ENCODE data around the gene LIPC. TPM values are rescaled to one million over a fixed set of nuclear protein-coding genes. Genes with fewer than 3 reads are reported as not detected.
A peak's percentile ranks its signal among the peaks of the same experiment; 100 is the strongest.

The LIPC gene
- total RNA-seq, 4 donors from 2014 or later = 0.81 to 4.6 (median 1.8) TPM

DNA sequence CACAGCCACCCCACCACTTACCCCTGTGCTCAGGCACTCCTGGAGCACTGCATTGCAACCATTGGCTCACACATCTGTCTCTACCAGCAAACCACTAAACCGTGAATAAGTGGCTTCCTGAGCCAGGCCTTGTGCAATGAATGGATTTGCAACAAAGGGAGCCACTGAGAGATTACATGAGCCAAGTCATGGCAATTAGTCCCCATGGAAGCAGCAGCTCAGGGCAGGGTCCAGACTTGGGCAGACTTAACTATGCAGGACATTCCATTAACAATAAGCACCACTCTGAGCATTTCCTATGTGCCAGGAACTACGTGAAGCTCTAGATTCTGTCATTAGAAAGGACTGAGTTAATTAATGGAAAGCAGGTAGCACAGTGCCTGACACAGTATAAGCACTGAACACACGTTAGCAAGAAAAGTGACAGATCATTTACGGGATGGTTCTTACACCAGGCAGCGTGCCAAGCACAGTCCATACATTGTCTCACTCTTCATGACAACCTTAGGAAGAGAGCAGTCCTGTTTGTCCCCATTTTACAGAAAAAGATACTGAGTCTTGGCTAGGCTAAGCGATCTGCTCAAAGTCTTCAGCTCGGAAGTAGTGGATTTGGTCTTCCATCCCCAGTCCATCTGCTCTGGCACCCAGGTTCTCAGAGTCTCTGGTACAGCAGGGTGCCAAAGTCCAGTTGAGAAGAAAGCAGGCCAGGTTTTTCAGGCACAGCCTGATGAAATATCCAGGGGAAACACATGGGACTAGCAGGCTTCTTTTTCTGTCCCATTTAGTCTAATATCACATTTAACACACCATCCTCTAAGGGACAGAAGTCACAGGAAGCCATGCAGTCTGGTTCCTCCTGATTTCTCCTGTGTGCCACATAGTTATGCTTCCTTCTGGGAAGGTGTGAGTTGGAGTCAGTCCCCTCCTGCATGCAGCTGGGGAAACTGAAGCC lies 44.1 kb downstream of the LIPC start:
- Histone ChIP-seq H3K27ac (peak overlapping the region; percentile 72 to 83 (median 82)), H3K9me3 (no peaks in the 10 kb centered on the region), H3K4me3 (replicated peaks in 1 of 3) (no peak overlapping the region), H3K36me3 (no peaks in the 10 kb centered on the region), H3K27me3 (no peaks in the 10 kb centered on the region), H3K4me1 (peaks cover 53 to 55% of the 10 kb centered on the region in 2 donors)
- intact Hi-C loops (cut with DNase I) = loop anchor here (10.0 kb wide), 1 partner anchor 49 kb away; no protein-coding TSS in a partner anchor
- 53 to 54% methylated on average over 7 of the region's 7 CpGs for WGBS, 2 donors
- DNase-seq = peak; percentile 88 to 91
- TF ChIP-seq CTCF (IDR thresholded peaks at IDR 0.05) (no peak), POLR2A (IDR thresholded peaks at IDR 0.05) (peak in 1 of 2 donors; percentile 19)

- WGBS, 2 donors = 50 to 64% methylated on average over 10 of the region's 10 CpGs
- Histone ChIP-seq H3K27me3 (no peaks in the 10 kb centered on the region), H3K27ac (peak overlapping the region; percentile 9 to 83 (median 82)), H3K9me3 (no peaks in the 10 kb centered on the region), H3K4me1 (peaks cover 53 to 55% of the 10 kb centered on the region in 2 donors), H3K36me3 (no peaks in the 10 kb centered on the region), H3K4me3 (replicated peaks in 1 of 3) (no peak overlapping the region)
- intact Hi-C loops (cut with DNase I) = loop anchor here (10.0 kb wide), 1 partner anchor 48 kb away; no protein-coding TSS in a partner anchor
- TF ChIP-seq POLR2A (IDR thresholded peaks at IDR 0.05) = no peak
- TF ChIP-seq CTCF (IDR thresholded peaks at IDR 0.05) = no peak
- no peak for DNase-seq
These were observed 44.9 kb downstream of the LIPC start for GRCh38 chr15:58476525-58477162.

DNA sequence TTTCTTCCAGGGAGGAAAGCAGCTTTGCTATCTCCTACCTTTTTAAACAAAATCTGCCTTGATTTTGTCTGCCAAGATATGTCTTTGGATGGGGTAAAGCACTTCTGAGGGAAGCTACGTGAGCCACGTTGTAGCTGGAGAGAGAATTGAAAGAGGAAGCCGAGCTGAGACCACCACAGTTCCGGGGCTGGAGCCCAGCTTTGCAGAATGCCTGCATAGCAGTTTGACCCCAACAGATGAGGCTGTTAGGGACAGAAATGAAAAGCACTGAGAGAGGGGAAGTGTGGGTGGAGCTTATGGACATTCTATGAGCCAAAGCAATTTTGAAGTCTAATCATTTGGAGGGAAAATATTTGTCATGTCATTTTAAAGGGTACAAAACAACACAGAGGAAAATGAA lies 45.4 kb downstream of the LIPC start:
- TF ChIP-seq POLR2A (IDR thresholded peaks at IDR 0.05) (no peak), CTCF (IDR thresholded peaks at IDR 0.05) (no peak)
- H3K4me1 ChIP-seq = peaks cover 53 to 55% of the 10 kb centered on the region in 2 donors
- H3K4me3 ChIP-seq (replicated peaks in 1 of 3) = no peak overlapping the region
- no peak for DNase-seq
- no peaks in the 10 kb centered on the region for H3K27me3 ChIP-seq
- H3K9me3 ChIP-seq = no peaks in the 10 kb centered on the region
- H3K36me3 ChIP-seq = no peaks in the 10 kb centered on the region
- intact Hi-C loops (cut with DNase I) = loop anchor here (10.0 kb wide), 1 partner anchor 48 kb away; no protein-coding TSS in a partner anchor
- WGBS, 2 donors = 48 to 49% methylated on average over 4 of the region's 4 CpGs
- peak overlapping the region; percentile 9 to 83 (median 82) for H3K27ac ChIP-seq

GRCh38 chr15:58478035-58478434 lies 46.2 kb downstream of the LIPC start:
- WGBS, 2 donors = 82 to 83% methylated on average over 3 of the region's 3 CpGs
- Histone ChIP-seq H3K4me3 (replicated peaks in 1 of 3) (no peak overlapping the region), H3K27me3 (no peaks in the 10 kb centered on the region), H3K27ac (peak overlapping the region in 1 of 3 donors; percentile 83), H3K9me3 (no peaks in the 10 kb centered on the region), H3K36me3 (no peaks in the 10 kb centered on the region), H3K4me1 (peaks cover 46 to 50% of the 10 kb centered on the region in 2 donors)
- DNase-seq = no peak
- TF ChIP-seq POLR2A (IDR thresholded peaks at IDR 0.05) = no peak
- TF ChIP-seq CTCF (IDR thresholded peaks at IDR 0.05) = no peak
- intact Hi-C loops (cut with DNase I) = loop anchor here (10.0 kb wide), 1 partner anchor 47 kb away; no protein-coding TSS in a partner anchor

Data from thyroid gland (tissue), 4 donors.